DMS53 (cell line): ENCODE data around the gene HNRNPCL2.
"Not testable (repeated sequence)": the region's sequence is repeated elsewhere in the genome, so short reads cannot be mapped to it uniquely, and the experiment has no call there.

Experiments used
- DNase-seq: peaks from one replicate; lab custom pipeline; 2025; lab: John Stamatoyannopoulos, UW

The HNRNPCL2 gene

DNA sequence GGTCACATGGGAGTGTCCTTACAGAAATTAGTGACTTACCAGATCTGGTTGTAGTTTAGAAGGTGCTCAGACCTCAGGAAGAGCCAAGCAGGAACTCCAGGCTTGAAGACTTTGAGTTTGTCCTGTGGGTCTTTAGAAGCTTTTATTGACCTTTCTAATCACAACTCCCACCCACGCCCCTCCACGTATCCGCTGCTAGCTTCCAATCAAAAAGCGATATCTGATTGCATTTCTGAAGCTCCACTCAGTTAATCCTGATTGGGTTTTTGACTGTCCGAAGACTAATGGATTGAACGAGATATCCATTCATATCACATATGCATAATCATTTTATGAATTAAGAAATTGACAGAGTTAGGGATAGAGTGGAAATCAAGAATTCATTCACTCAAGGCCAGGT is at the start of gene HNRNPCL2:
TSS of gene HNRNPCL2 (minus strand) at position 101 of the 400 bp plus-strand sequence. CDS start 454 bp downstream, outside the sequence.
- DNase-seq, result not testable (repeated sequence)

DNA sequence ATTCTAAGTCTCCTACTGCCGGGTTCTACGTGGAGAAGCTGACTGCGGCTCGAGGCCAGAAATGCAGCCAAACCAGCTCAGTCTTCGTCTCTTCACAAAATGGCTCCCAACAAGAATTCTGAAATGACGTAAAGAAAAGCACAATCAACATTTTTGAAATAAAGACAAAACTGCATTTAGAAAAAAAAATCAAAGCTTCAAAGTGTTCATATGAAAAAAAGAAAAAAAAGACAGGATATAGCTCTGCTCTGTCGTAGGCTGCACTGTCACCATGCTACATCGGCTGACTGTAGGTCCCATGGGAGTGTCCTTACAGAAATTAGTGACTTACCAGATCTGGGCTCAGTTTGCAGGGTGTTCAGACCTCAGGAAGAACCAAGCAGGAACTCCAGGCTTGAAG is 48.9 kb upstream of the HNRNPCL2 start, which contains the start of gene HNRNPCL4:
TSS of gene HNRNPCL4 (minus strand) at position 101 of the 400 bp plus-strand sequence. CDS start 164 bp downstream, outside the sequence.
- DNase-seq, result not testable (repeated sequence)

DNA sequence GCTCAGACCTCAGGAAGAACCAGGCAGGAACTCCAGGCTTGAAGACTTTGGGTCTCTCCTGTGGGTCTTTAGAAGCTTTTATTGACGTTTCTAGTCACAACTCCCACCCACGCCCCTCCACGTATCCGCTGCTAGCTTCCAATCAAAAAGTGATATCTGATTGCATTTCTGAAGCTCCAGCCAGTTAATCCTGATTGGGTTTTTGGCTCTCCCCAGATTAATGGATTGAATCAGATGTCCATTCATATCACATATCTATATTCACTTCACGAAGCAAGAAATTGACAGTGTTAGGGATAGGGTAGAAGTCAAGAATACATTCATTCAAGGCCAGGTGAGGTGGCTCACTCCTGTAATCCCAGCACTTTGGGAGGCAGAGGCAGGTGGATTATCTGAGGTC is 39.3 kb upstream of the HNRNPCL2 start, which contains the start of gene PRAMEF26:
TSS of gene PRAMEF26 (minus strand) at position 101 of the 400 bp plus-strand sequence. CDS start 2,914 bp downstream, outside the sequence.
- not testable (repeated sequence) for DNase-seq

DNA sequence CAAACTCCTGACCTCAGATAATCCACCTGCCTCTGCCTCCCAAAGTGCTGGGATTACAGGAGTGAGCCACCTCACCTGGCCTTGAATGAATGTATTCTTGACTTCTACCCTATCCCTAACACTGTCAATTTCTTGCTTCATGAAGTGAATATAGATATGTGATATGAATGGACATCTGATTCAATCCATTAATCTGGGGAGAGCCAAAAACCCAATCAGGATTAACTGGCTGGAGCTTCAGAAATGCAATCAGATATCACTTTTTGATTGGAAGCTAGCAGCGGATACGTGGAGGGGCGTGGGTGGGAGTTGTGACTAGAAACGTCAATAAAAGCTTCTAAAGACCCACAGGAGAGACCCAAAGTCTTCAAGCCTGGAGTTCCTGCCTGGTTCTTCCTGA is 46.2 kb downstream of the HNRNPCL2 start, which contains the start of gene PRAMEF25:
TSS of gene PRAMEF25 (plus strand) at position 301 of the 400 bp plus-strand sequence. CDS start 2,920 bp downstream, outside the sequence.
- not testable (repeated sequence) for DNase-seq
